SK-N-SH treated with all-trans-retinoic acid at 6 μM for 48 hours (cell line): ENCODE results near the gene FRRS1.

Experiments used
- ATAC-seq: fragments of 200-7000 bp; cut with Tn5 transposase; 3 replicates; pipeline ENCODE4 v1.9.1; 2020; ENCODE audit warnings: mild to moderate bottlenecking, moderate library complexity
- CSDC2 ChIP-seq: fragments of 250-450 bp; sonication (Bioruptor Pico); IDR thresholded peaks from 2 replicates; pipeline ENCODE4 v1.5.0; 2020; ENCODE audit warnings: mild to moderate bottlenecking, moderate library complexity
- CSRNP3 ChIP-seq: fragments of 250-450 bp; sonication (Bioruptor Pico); IDR thresholded peaks from 2 replicates; pipeline ENCODE4 v1.5.1; 2021; ENCODE audit warnings: mild to moderate bottlenecking, moderate library complexity
- ISL1 ChIP-seq: fragments of 250-450 bp; sonication (Bioruptor Pico); IDR thresholded peaks from 2 replicates; pipeline ENCODE4 v2.1.2; 2022; ENCODE audit warnings: mild to moderate bottlenecking, moderate library complexity
- OSR1 ChIP-seq: fragments of 250-450 bp; sonication (Bioruptor Pico); IDR thresholded peaks from 2 replicates; pipeline ENCODE4 v1.8.0; 2022; ENCODE audit warnings: moderate library complexity, mild to moderate bottlenecking, inconsistent platforms
- RARB ChIP-seq: fragments of 250-450 bp; sonication (Bioruptor Pico); IDR thresholded peaks from 2 replicates; pipeline ENCODE4 v1.8.0; 2021; ENCODE audit warnings: mild to moderate bottlenecking, moderate library complexity
- TCF4 ChIP-seq: fragments of 250-450 bp; sonication (Bioruptor Pico); IDR thresholded peaks from 2 replicates; pipeline ENCODE4 v1.8.0; 2021; ENCODE audit warnings: mild to moderate bottlenecking, moderate library complexity, borderline replicate concordance
- TOX ChIP-seq: fragments of 250-450 bp; sonication (Bioruptor Pico); IDR thresholded peaks from 2 replicates; pipeline ENCODE4 v1.8.0; 2021; ENCODE audit warnings: mild to moderate bottlenecking, moderate library complexity, borderline replicate concordance
- TSHZ2 ChIP-seq: fragments of 250-450 bp; sonication (Bioruptor Pico); IDR thresholded peaks from 2 replicates; pipeline ENCODE4 v1.5.0; 2020; ENCODE audit warnings: mild to moderate bottlenecking, moderate library complexity
- ZC3H10 ChIP-seq: fragments of 250-450 bp; sonication (Bioruptor Pico); IDR thresholded peaks from 2 replicates; pipeline ENCODE4 v1.5.1; 2021; ENCODE audit warnings: mild to moderate bottlenecking, moderate library complexity
- ZFP3 ChIP-seq: fragments of 250-450 bp; sonication (Bioruptor Pico); IDR thresholded peaks from 2 replicates; pipeline ENCODE4 v1.5.0; 2020; ENCODE audit warnings: mild to moderate bottlenecking, moderate library complexity
- ZFP30 ChIP-seq: fragments of 450-650 bp; formaldehyde crosslinking; IDR thresholded peaks from 2 replicates; pipeline ENCODE4 v1.5.0; 2022; ENCODE audit warnings: mild to moderate bottlenecking, moderate library complexity
- ZNF70 ChIP-seq: fragments of 450-650 bp; formaldehyde crosslinking; IDR thresholded peaks from 2 replicates; pipeline ENCODE4 v1.5.0; 2020; ENCODE audit warnings: mild to moderate bottlenecking, moderate library complexity
- ZNF8 ChIP-seq: fragments of 450-650 bp; formaldehyde crosslinking; IDR thresholded peaks from 2 replicates; pipeline ENCODE4 v1.5.0; 2020; ENCODE audit warnings: mild to moderate bottlenecking, moderate library complexity
- TF ChIP-seq, protein P1 (sequence below): fragments of 250-450 bp; sonication (Bioruptor Pico); IDR thresholded peaks from 2 replicates; pipeline ENCODE4 v1.5.1; 2020; ENCODE audit warnings: low read depth, mild to moderate bottlenecking, moderate library complexity
- TF ChIP-seq, protein P2 (sequence below): fragments of 250-450 bp; sonication (Bioruptor Pico); IDR thresholded peaks from 2 replicates; pipeline ENCODE4 v1.8.0; 2021; ENCODE audit warnings: low read depth, mild to moderate bottlenecking, moderate library complexity, borderline replicate concordance
- TF ChIP-seq, protein P3 (sequence below): fragments of 250-450 bp; sonication (Bioruptor Pico); IDR thresholded peaks from 2 replicates; pipeline ENCODE4 v1.8.0; 2020; ENCODE audit warnings: mild to moderate bottlenecking, moderate library complexity, borderline replicate concordance

The FRRS1 gene

GRCh38 chr1:99738858-99739465 lies 27.5 kb downstream of the FRRS1 start (continued):
- no peak for TF ChIP-seq ISL1 (CRISPR knock-in tag)
- no peak for TF ChIP-seq TCF4 (CRISPR knock-in tag)
- no peak for TF ChIP-seq RARB (CRISPR knock-in tag)
- TF ChIP-seq ZFP3 = no peak
- TF ChIP-seq CSRNP3 = no peak
- TF ChIP-seq, protein P1, sequence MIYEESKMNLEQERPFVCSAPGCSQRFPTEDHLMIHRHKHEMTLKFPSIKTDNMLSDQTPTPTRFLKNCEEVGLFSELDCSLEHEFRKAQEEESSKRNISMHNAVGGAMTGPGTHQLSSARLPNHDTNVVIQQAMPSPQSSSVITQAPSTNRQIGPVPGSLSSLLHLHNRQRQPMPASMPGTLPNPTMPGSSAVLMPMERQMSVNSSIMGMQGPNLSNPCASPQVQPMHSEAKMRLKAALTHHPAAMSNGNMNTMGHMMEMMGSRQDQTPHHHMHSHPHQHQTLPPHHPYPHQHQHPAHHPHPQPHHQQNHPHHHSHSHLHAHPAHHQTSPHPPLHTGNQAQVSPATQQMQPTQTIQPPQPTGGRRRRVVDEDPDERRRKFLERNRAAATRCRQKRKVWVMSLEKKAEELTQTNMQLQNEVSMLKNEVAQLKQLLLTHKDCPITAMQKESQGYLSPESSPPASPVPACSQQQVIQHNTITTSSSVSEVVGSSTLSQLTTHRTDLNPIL (CRISPR knock-in tag) = no peak
- no peak for TF ChIP-seq CSDC2
- TF ChIP-seq ZNF8 = no peak
- TF ChIP-seq ZC3H10 (CRISPR knock-in tag) = no peak

DNA sequence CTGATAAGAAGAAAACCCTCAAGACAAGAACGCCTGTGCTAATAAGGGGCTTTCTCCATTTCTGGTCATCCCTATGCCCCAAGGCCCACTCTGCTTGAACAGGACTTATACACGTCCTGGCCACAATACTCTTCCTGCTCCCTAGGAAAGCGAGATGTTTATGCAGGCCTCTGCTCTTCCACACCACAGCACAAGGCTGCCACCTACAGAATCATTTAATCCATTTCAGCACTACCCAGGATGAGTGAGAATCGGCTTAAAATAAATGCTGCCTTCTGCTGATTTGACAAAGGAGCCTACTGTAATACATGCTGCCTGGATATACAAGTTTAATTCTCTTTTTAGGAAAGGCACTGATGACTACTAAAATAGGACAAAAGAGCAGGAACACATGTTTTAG lies 29.4 kb downstream of the FRRS1 start:
- no peak for TF ChIP-seq CSDC2
- TF ChIP-seq TOX (CRISPR knock-in tag) = no peak
- TF ChIP-seq, protein P2, sequence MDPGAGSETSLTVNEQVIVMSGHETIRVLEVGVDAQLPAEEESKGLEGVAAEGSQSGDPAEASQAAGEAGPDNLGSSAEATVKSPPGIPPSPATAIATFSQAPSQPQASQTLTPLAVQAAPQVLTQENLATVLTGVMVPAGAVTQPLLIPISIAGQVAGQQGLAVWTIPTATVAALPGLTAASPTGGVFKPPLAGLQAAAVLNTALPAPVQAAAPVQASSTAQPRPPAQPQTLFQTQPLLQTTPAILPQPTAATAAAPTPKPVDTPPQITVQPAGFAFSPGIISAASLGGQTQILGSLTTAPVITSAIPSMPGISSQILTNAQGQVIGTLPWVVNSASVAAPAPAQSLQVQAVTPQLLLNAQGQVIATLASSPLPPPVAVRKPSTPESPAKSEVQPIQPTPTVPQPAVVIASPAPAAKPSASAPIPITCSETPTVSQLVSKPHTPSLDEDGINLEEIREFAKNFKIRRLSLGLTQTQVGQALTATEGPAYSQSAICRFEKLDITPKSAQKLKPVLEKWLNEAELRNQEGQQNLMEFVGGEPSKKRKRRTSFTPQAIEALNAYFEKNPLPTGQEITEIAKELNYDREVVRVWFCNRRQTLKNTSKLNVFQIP = no peak
- TF ChIP-seq, protein P3, sequence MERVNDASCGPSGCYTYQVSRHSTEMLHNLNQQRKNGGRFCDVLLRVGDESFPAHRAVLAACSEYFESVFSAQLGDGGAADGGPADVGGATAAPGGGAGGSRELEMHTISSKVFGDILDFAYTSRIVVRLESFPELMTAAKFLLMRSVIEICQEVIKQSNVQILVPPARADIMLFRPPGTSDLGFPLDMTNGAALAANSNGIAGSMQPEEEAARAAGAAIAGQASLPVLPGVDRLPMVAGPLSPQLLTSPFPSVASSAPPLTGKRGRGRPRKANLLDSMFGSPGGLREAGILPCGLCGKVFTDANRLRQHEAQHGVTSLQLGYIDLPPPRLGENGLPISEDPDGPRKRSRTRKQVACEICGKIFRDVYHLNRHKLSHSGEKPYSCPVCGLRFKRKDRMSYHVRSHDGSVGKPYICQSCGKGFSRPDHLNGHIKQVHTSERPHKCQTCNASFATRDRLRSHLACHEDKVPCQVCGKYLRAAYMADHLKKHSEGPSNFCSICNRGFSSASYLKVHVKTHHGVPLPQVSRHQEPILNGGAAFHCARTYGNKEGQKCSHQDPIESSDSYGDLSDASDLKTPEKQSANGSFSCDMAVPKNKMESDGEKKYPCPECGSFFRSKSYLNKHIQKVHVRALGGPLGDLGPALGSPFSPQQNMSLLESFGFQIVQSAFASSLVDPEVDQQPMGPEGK (CRISPR knock-in tag) = no peak
- no peak for TF ChIP-seq ZFP30 (CRISPR knock-in tag)
- no peak for TF ChIP-seq RARB (CRISPR knock-in tag)
- no peak for TF ChIP-seq ZNF70 (CRISPR knock-in tag)
- peak; percentile 100 for ATAC-seq

GRCh38 chr1:99735852-99736251 lies 30.6 kb downstream of the FRRS1 start:
- TF ChIP-seq, protein P3 (CRISPR knock-in tag) = no peak
- TF ChIP-seq ISL1 (CRISPR knock-in tag) (no peak), TOX (CRISPR knock-in tag) (no peak), OSR1 (CRISPR knock-in tag) (no peak), CSRNP3 (no peak), CSDC2 (no peak), TSHZ2 (CRISPR knock-in tag) (no peak), TCF4 (CRISPR knock-in tag) (no peak)
- TF ChIP-seq, protein P1 (CRISPR knock-in tag) = no peak
- ATAC-seq = no peak
